Gastrocnemius medialis (tissue), 4 donors: ENCODE results near the gene SFMBT1.
A peak's percentile ranks its signal among the peaks of the same experiment; 100 is the strongest.

ENCODE experiments used
- POLR2A ChIP-seq, 2 donors: fragments of 450-650 bp; IDR thresholded peaks; one replicate each; pipeline ENCODE4 v1.6.1; 2017; ENCODE audit warnings: antibody characterized with exemption in 2 of 2, mild to moderate bottlenecking in 2 of 2, moderate library complexity in 2 of 2
- TF ChIP-seq, protein P1 (sequence below), 5 experiments: fragments of 450-650 bp in 3 of 5; fragments of 200-600 bp in 2 of 5; sonication (generic) in 2 of 5; IDR thresholded peaks in 4 of 5; conservative IDR thresholded peaks in 1 of 5; 1 replicate in 4 of 5; 2 replicates in 1 of 5; pipeline ENCODE4 v1.5.1; 2016 to 2019; ENCODE audit warnings: antibody characterized with exemption in 5 of 5, mild to moderate bottlenecking in 3 of 5, moderate library complexity in 3 of 5

DNA sequence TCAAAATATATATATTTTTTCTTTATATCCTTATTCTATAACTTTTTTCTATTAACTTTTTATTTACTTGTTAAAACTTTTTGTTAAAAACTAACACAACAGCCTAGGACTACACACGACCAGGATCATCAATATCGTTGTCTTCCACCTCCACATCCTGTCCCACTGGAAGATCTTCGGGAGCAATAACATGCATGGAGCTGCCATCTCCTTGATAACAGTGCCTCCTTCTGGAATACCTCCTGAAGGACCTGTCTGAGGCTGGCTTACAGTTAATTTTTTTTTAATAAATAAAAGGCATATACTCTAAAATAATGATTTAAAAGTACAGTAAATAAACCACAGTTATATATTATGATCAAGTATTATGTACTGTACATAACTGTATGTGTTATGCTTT is 58.9 kb downstream of the SFMBT1 start:
- TF ChIP-seq, protein P1, sequence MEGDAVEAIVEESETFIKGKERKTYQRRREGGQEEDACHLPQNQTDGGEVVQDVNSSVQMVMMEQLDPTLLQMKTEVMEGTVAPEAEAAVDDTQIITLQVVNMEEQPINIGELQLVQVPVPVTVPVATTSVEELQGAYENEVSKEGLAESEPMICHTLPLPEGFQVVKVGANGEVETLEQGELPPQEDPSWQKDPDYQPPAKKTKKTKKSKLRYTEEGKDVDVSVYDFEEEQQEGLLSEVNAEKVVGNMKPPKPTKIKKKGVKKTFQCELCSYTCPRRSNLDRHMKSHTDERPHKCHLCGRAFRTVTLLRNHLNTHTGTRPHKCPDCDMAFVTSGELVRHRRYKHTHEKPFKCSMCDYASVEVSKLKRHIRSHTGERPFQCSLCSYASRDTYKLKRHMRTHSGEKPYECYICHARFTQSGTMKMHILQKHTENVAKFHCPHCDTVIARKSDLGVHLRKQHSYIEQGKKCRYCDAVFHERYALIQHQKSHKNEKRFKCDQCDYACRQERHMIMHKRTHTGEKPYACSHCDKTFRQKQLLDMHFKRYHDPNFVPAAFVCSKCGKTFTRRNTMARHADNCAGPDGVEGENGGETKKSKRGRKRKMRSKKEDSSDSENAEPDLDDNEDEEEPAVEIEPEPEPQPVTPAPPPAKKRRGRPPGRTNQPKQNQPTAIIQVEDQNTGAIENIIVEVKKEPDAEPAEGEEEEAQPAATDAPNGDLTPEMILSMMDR (IDR thresholded peaks at IDR 0.05 in 4 of 5, conservative IDR thresholded peaks at IDR 0.05 in 1 of 5): peak in 3 of 5 experiments; percentile 37 to 47 (median 38)
- TF ChIP-seq POLR2A (IDR thresholded peaks at IDR 0.05): no peak
